ENCODE results near the gene ZNF277. TPM values are rescaled to one million over a fixed set of nuclear protein-coding genes. Genes with fewer than 3 reads are reported as not detected.

Gene ZNF277
- total RNA-seq, 1 donor from 2014 or later: 23.7 TPM

DNA sequence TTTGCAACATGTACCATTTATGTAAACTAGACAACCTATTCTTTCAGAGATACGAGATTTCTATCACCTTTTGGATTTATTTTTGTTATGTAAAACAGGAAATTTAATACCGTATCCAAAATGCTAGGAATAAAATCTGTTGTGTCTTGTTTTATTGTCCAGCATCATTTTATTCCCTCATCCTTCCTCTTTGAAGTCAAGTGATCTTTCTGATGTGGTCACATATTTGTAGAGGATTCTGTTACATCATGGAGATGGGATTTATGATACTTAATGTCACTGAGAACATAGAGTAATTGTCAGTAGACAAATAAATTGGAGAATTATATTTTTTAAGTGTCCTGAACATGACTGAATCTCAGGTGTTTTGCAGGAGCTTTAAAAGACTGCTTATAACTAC lies 64.7 kb downstream of the ZNF277 start:
- no peak overlapping the region for H3K27ac Mint-ChIP-seq
- no peaks in the 10 kb centered on the region for H3K9me3 Mint-ChIP-seq
- no peak for DNase-seq (ENCODE audit: low spot score in 2 of 2, unreplicated experiment in 2 of 2)
- H3K4me1 Mint-ChIP-seq: peaks cover 18% of the 10 kb centered on the region
- no peak overlapping the region for H3K4me3 Mint-ChIP-seq
- no peaks in the 10 kb centered on the region for H3K36me3 Mint-ChIP-seq
- TF ChIP-seq, protein P1, sequence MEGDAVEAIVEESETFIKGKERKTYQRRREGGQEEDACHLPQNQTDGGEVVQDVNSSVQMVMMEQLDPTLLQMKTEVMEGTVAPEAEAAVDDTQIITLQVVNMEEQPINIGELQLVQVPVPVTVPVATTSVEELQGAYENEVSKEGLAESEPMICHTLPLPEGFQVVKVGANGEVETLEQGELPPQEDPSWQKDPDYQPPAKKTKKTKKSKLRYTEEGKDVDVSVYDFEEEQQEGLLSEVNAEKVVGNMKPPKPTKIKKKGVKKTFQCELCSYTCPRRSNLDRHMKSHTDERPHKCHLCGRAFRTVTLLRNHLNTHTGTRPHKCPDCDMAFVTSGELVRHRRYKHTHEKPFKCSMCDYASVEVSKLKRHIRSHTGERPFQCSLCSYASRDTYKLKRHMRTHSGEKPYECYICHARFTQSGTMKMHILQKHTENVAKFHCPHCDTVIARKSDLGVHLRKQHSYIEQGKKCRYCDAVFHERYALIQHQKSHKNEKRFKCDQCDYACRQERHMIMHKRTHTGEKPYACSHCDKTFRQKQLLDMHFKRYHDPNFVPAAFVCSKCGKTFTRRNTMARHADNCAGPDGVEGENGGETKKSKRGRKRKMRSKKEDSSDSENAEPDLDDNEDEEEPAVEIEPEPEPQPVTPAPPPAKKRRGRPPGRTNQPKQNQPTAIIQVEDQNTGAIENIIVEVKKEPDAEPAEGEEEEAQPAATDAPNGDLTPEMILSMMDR (IDR thresholded peaks at IDR 0.05; ENCODE audit: unreplicated experiment): no peak
- no peaks in the 10 kb centered on the region for H3K27me3 Mint-ChIP-seq (ENCODE audit: low read depth)

DNA sequence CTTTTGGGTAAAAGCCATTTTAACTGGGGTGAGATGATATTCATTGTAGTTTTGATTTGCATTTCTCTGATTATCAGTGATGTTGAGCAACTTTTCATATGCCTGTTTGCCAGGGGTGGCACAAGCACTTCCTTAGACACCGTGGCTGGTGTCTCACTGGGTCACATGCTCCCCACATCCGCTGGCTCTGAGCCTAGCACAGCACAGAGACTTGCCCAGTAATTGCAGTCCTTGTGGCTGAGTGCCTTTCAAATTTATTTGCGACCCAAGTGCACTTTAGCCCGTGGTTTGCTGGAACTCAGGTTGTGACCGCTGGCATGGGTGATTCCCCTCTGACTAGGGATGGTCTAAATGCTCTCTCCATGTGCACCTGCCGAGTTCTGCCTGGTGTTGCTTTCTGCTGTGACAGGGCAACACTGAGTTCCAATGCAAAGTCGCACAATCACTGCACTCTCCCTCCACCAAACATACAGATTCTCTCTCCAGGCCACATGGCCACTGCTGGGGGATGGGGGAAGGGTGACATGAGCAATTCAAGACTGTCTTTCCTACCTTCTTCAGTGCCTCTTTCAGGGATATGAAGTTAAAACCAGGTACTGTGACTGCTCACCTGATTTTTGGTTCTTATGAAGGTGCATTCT lies 66.5 kb downstream of the ZNF277 start:
- H3K27ac Mint-ChIP-seq: no peak overlapping the region
- no peak for DNase-seq (ENCODE audit: low spot score in 2 of 2, unreplicated experiment in 2 of 2)
- H3K4me3 Mint-ChIP-seq: no peak overlapping the region
- no peaks in the 10 kb centered on the region for H3K9me3 Mint-ChIP-seq
- peaks cover 4% of the 10 kb centered on the region for H3K4me1 Mint-ChIP-seq
- no peaks in the 10 kb centered on the region for H3K36me3 Mint-ChIP-seq
- H3K27me3 Mint-ChIP-seq (ENCODE audit: low read depth): no peaks in the 10 kb centered on the region
- TF ChIP-seq, protein P1 (IDR thresholded peaks at IDR 0.05; ENCODE audit: unreplicated experiment): no peak

DNA sequence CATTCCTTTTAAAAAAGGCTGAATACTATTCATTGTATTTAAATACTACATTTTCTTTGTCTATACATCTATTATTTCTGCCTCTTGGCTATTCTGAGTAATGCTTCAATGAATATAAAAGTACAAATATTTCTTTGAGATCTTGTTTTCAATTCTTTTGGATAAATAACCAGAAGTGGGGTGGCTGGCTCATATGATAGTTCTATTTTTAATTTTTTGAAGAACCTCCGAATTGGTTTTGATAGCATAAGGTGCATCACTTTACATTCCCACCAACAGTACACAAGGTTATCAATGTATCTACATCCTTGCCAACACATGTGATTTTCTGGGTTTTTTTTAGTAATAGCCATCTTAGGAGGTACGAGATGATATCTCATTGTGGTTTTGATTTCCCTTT lies 72.5 kb downstream of the ZNF277 start:
- Mint-ChIP-seq H3K27ac (no peak overlapping the region), H3K27me3 (ENCODE audit: low read depth) (no peaks in the 10 kb centered on the region), H3K4me1 (peaks cover 18% of the 10 kb centered on the region), H3K9me3 (peaks cover 12% of the 10 kb centered on the region), H3K4me3 (no peak overlapping the region), H3K36me3 (no peaks in the 10 kb centered on the region)
- DNase-seq (ENCODE audit: low spot score in 2 of 2, unreplicated experiment in 2 of 2): no peak
- TF ChIP-seq, protein P1 (IDR thresholded peaks at IDR 0.05; ENCODE audit: unreplicated experiment): no peak

DNA sequence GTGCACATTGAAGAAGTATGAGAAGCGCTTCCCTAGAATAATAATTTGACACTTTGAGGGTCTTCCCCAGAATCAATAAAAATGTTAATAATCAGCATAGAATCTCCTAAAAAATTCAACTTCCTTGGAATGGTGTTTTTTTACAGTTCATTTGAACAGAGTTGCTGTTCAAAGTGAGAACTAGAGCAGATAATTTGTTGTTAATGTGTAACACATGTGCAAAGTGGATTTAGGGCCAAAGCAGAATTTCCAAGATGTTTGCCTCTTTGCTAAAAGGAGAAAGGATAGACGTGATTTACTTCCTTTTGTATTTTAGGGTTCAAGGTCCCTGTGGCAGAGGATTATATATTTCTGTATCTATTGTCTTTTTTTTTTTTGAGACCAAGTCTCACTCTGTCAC lies 73.8 kb downstream of the ZNF277 start:
- Mint-ChIP-seq H3K9me3 (peaks cover 12% of the 10 kb centered on the region), H3K4me3 (no peak overlapping the region), H3K27me3 (ENCODE audit: low read depth) (no peaks in the 10 kb centered on the region), H3K27ac (no peak overlapping the region), H3K36me3 (no peaks in the 10 kb centered on the region), H3K4me1 (peaks cover 18% of the 10 kb centered on the region)
- DNase-seq (ENCODE audit: low spot score in 2 of 2, unreplicated experiment in 2 of 2): no peak
- TF ChIP-seq, protein P1 (IDR thresholded peaks at IDR 0.05; ENCODE audit: unreplicated experiment): no peak

DNA sequence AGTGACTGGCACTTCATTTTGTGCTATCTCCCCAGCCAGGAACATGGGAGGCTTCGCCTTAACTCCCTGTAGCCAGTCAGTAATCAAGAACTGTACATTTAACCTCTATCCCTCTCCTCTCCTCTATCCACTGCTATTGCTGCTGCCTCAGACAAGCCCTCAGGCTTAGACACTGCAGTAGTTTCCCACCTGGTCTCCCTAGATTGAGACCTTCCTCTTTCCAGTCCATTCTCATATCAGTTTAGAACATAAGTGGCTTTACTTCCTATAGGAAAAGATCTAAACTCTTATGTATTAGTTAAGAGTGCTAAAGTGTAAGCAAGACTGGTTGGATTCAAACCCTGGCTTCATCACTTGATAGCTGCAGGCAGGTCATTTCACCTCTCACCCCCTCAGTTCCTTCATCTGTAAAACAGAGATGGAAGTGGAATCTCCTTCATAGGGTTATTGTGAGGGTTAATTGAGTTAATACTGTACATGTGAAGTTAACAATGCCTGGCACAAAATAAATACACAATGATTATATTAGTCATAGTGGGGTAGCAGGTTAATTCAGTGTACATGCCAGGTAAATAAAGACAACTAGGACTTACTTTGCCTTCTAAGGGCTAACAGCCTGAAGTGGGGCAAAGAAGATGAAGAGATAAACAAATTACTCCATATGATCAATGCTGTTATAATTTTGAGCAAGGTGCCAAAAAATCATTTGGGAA lies 76.1 kb downstream of the ZNF277 start:
- DNase-seq (ENCODE audit: low spot score in 2 of 2, unreplicated experiment in 2 of 2): no peak
- Mint-ChIP-seq H3K27ac (no peak overlapping the region), H3K4me3 (no peak overlapping the region), H3K9me3 (peaks cover 12% of the 10 kb centered on the region), H3K36me3 (no peaks in the 10 kb centered on the region), H3K4me1 (peaks cover 30% of the 10 kb centered on the region), H3K27me3 (ENCODE audit: low read depth) (no peaks in the 10 kb centered on the region)
- TF ChIP-seq, protein P1 (IDR thresholded peaks at IDR 0.05; ENCODE audit: unreplicated experiment): no peak
